ENCODE results near the gene HNRNPUL1.

GRCh38 chr19:41350735-41351338 lies 86.7 kb downstream of the HNRNPUL1 start:
- TF ChIP-seq, protein P1, sequence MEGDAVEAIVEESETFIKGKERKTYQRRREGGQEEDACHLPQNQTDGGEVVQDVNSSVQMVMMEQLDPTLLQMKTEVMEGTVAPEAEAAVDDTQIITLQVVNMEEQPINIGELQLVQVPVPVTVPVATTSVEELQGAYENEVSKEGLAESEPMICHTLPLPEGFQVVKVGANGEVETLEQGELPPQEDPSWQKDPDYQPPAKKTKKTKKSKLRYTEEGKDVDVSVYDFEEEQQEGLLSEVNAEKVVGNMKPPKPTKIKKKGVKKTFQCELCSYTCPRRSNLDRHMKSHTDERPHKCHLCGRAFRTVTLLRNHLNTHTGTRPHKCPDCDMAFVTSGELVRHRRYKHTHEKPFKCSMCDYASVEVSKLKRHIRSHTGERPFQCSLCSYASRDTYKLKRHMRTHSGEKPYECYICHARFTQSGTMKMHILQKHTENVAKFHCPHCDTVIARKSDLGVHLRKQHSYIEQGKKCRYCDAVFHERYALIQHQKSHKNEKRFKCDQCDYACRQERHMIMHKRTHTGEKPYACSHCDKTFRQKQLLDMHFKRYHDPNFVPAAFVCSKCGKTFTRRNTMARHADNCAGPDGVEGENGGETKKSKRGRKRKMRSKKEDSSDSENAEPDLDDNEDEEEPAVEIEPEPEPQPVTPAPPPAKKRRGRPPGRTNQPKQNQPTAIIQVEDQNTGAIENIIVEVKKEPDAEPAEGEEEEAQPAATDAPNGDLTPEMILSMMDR (conservative IDR thresholded peaks at IDR 0.05 in 1 of 2, IDR thresholded peaks at IDR 0.05 in 1 of 2; ENCODE audit: extremely low read depth in 1 of 2, insufficient read depth in 1 of 2, low read depth in 1 of 2, low read length in 2 of 2) = no peak
- TF ChIP-seq EZH2 (IDR thresholded peaks at IDR 0.05; ENCODE audit: borderline replicate concordance, low read length) = no peak
